GM10248 (cell line): ENCODE measurements around the gene BTNL2.

Source experiments
- CTCF ChIA-PET: fragments of 300-600 bp; sonication (Branson Sonifier 250); formaldehyde crosslinking; extraction: SDS; loops from one replicate; lab custom pipeline; 2021; ENCODE audit warnings: antibody characterized with exemption; lab: Yijun Ruan, JAX
- POLR2A ChIA-PET: fragments of 350-650 bp; sonication (Branson Sonifier 250); formaldehyde crosslinking; extraction: SDS; loops from one replicate; lab custom pipeline; 2020; ENCODE audit warnings: antibody characterized with exemption; lab: Yijun Ruan, JAX
- DNase-seq: peaks from one replicate; pipeline ENCODE4 v3.0.0; 2012; ENCODE audit errors: extremely low spot score
- TF ChIP-seq, protein P1 (sequence below): IDR thresholded peaks from 2 replicates; pipeline ENCODE4 v1.5.1; 2012; ENCODE audit warnings: mild to moderate bottlenecking, low read depth; ENCODE audit errors: extremely low read depth, missing control alignments, control extremely low read depth

The BTNL2 gene

DNA sequence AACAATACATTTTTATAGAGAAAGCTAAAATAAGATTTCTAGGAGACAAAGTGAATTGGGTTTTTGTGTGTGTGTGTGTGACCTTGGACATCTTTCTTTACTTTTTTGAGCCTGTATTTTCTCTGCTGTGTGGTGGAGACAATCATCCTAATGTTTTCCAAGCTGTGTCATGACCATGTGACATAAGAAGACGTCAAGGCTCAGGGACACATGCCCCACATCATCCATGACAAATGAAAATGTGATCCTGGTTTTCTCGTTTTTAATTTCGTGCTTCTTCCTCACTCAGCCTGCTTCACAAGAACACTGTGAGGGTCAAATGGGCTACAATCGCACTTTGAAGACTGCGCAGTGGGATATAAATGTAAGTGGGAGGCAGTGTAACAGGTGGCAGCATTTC is 3.9 kb upstream of the BTNL2 start:
- TF ChIP-seq, protein P1, sequence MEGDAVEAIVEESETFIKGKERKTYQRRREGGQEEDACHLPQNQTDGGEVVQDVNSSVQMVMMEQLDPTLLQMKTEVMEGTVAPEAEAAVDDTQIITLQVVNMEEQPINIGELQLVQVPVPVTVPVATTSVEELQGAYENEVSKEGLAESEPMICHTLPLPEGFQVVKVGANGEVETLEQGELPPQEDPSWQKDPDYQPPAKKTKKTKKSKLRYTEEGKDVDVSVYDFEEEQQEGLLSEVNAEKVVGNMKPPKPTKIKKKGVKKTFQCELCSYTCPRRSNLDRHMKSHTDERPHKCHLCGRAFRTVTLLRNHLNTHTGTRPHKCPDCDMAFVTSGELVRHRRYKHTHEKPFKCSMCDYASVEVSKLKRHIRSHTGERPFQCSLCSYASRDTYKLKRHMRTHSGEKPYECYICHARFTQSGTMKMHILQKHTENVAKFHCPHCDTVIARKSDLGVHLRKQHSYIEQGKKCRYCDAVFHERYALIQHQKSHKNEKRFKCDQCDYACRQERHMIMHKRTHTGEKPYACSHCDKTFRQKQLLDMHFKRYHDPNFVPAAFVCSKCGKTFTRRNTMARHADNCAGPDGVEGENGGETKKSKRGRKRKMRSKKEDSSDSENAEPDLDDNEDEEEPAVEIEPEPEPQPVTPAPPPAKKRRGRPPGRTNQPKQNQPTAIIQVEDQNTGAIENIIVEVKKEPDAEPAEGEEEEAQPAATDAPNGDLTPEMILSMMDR: no peak
- ChIA-PET CTCF (interaction anchor here (4.2 to 14.8 kb wide), 5 partner anchors 9 to 459 kb away, joined by 45 to 234 read pairs (median 73); partner anchors contain the start of gene BTNL2), POLR2A (no interaction called here)

DNA sequence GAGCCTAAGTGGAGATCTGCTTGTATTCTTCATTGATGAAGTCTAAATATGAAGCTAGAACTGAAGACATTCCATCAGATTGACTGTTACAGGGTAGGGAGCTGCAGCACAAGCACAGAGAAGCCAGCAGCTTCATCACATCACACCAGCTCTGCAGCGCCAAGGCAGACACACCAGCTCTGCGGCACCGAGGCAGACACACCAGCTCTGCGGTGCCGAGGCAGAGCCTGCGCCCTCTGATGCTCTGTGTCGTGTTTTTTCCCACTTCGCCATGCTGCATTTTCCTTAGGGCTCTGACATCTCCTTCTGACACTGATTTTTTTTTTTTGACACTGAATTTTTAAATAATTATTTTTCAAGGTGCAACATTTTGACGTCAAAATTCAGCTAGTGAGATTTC is 784 bp downstream of the BTNL2 start:
- ChIA-PET CTCF (interaction anchor here (1.5 to 11.4 kb wide), 4 partner anchors 8 to 462 kb away, joined by 8 to 125 read pairs (median 8); no protein-coding TSS in a partner anchor), POLR2A (no interaction called here)
- no peak for DNase-seq
- TF ChIP-seq, protein P1: no peak

More for the DNA sequence above, 3.9 kb upstream of the BTNL2 start:
- no peak for DNase-seq

DNA sequence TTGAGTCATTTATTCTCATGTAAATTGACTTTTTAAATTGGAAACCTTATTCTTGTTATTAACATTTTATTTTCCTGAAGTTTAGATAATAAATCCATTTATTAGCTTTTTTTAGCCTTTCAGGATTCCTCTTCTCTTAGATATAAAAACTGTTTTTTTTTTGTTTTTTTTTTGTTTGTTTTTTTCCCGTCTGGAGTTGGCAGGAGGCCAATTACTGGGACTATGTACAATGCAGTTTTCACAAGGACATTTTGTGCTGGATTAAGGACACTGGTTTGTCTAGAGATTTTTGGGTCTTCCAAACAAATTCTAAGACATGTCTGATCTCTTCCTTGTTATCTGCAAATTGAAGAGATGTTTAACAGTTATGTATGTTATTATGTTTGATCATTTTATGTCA is 1.3 kb downstream of the BTNL2 start:
- TF ChIP-seq, protein P1: no peak
- CTCF ChIA-PET: interaction anchor here (1.5 to 11.4 kb wide), 5 partner anchors 9 to 463 kb away, joined by 4 to 125 read pairs (median 8); no protein-coding TSS in a partner anchor
- no peak for DNase-seq
- POLR2A ChIA-PET: no interaction called here

DNA sequence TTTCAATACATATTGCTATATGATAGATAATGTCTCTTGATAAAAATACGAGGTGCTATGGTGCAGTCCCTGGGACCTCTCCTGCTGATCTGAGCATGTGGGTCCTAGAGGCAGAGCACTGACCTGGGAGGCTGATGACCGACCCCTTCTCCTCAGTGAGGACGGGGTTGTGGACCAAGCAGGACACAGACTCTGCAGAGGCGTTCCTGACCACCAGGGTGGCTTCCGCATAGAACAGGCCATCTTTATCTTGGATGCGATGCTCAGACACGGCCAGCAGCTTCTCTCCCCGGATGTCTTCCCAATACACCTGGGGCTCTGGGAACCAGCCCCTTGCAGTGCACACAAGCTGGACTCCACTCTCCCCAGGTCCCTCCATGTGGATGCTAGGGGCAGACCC is 4.2 kb downstream of the BTNL2 start:
- POLR2A ChIA-PET: no interaction called here
- TF ChIP-seq, protein P1: no peak
- DNase-seq: no peak
- CTCF ChIA-PET: interaction anchor here (1.3 to 11.4 kb wide), 3 partner anchors 11 to 384 kb away, joined by 4 to 125 read pairs (median 15); no protein-coding TSS in a partner anchor

DNA sequence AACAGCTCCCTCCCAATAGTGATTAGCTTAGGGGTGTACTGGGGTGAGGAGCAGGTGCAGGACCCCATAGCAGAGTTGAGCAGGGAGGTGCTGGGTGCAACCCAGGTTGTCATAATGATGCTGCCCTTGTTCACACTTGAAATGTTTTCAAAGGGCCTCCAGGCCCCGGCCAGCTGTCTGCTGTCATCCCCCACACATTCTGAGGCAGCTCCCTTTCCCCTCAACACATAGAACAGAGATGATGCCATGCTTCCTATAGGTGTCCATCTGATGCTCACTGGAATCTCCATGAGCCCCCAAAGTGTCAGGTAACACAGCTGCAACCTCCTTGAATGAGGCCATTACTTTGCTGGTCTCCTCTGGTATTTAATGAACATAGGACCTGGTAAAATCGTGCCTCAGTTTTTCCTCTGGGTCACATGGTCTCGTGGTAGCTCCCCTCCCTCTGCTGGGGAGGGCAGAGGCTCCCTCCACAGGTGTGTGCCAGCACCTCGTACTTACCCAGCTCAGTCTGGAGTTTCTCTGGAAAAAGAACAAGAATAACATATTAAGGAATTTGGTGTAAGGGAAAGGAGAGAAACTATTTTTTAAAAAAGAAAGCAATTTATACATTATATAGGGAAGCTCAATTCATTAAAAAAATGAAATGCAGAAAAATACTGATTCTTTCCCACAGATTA is 5.6 kb downstream of the BTNL2 start:
- DNase-seq: no peak
- TF ChIP-seq, protein P1: no peak
- POLR2A ChIA-PET: no interaction called here
- CTCF ChIA-PET: interaction anchor here (0.8 to 11.4 kb wide), 8 partner anchors 13 to 478 kb away, joined by 3 to 125 read pairs (median 4); no protein-coding TSS in a partner anchor

DNA sequence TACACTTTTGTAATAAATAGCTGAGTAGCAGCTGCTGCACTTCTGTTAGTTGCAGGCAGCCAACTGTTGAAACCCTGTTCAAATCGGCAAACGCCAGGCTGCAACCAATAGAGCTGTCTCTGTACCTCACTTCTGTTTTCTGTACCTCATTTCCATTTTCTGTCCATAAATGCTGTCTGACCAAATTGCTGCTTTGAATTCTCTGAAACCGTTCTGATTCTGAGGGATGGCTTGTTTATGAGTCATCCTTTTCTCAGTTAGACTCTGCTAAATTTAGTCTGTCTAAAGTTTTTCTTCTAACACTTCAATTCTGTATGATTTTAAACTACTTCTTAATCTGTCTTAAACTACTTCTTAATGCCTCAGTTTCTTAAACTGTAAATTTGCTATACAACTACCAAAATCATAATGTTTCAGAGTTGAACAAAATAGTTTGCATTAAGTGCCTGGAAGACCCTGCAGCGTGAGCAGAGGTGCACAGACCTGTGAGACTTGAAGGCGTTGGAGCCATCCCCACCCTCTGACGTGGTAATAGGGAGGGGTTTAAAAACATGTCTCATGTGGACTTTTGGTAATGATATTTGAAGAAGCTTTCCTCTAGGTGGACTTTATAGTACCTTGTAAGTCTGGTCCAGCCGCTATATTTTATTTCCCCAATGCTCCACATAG is 9.6 kb downstream of the BTNL2 start:
- peak; percentile 62 for DNase-seq
- TF ChIP-seq, protein P1: no peak
- POLR2A ChIA-PET: no interaction called here
- CTCF ChIA-PET: interaction anchor here (2.1 to 11.4 kb wide), 2 partner anchors 14 to 17 kb away, joined by 5 to 125 read pairs; no protein-coding TSS in a partner anchor
